Fibroblast of mammary gland (primary cell): ENCODE data around the gene FGGY.

Source experiments
- DNase-seq: peaks from one replicate; pipeline ENCODE4 v3.0.0-alpha.2; 2010; ENCODE audit warnings: low read depth
- H3K4me3 ChIP-seq: 2 replicates; pipeline ENCODE4 v1.5.1; 2011; ENCODE audit warnings: low read depth, mild to moderate bottlenecking, low read length, moderate library complexity; ENCODE audit not compliant: control insufficient read depth
- CTCF ChIP-seq: conservative IDR thresholded peaks from 2 replicates; pipeline ENCODE4 v1.5.1; 2011; ENCODE audit warnings: low read depth, low read length, inconsistent platforms; ENCODE audit not compliant: control insufficient read depth, insufficient read depth

FGGY gene

DNA sequence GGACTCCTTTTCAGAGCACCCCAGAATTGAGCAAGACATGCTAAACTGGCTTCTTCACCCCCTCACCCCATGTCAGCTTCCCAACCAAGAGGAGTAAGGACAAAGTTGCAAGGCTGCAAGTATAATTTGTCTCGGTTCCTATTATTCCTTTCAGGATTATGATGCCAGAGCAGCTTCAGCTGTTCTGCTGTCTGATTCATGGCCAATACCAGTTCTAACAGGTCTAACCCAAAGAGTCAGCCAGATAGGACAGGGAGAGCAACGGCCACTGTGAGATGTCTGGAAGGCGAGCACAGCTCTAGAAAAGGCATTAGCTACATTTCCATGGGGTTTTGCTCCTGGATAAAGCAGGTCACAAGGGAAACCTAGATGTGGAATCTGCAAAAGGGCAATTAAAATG, 464.5 kb downstream of the FGGY start:
- DNase-seq = no peak
- H3K4me3 ChIP-seq = no peak overlapping the region
- TF ChIP-seq CTCF = no peak

DNA sequence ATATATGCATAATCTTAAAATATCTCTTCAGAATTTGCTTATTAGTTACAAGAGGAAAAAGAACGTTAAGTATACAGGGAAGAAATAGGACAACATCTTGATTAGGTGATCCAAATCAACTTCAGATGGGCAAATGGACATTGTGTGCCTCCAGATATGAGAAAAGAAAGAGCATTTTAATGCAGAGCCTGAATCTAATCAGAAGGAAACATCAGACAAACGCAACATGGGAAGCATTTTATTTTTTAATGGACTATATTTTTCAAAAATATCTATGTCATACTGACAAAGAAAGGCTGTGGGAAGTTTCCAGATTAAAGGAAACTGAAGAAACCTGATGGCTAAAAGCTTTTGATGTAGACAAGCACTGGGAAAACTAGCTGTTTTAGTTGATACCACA, 466.5 kb downstream of the FGGY start:
- DNase-seq = no peak
- TF ChIP-seq CTCF = no peak
- no peak overlapping the region for H3K4me3 ChIP-seq

DNA sequence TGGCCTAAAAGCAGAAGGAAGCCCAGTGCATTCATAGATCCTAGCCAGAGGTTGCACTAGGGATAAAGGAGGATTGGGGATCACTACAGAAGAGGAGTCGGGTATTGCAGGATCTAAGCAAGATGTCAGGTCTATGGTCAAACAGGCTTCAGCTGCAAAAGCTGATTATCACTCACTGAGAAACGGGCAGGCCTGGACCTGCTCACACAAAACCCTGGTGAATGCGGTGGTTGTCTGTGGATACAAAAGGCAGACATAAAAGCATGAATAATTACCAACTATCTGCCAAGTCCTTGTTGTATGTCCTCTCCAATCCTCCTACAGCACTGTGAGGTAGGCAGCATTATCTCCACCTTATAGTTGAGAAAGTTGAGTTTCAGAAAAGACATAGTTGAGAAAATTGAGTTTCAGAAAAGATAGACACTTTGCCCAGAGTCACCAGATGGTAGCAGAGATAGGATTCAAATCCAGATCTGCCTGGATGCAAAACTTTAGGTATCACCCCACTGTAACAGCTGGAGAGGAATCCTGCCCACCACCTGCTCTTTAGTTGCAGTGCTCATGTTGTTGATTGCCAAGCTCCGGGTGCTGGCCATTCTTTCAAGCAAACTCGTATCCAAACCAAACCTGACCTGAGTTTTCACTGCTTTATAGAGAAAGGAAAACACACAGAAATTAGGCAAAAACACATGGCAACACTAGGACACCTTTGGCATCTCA, 468.3 kb downstream of the FGGY start:
- H3K4me3 ChIP-seq = no peak overlapping the region
- no peak for DNase-seq
- TF ChIP-seq CTCF = no peak

DNA sequence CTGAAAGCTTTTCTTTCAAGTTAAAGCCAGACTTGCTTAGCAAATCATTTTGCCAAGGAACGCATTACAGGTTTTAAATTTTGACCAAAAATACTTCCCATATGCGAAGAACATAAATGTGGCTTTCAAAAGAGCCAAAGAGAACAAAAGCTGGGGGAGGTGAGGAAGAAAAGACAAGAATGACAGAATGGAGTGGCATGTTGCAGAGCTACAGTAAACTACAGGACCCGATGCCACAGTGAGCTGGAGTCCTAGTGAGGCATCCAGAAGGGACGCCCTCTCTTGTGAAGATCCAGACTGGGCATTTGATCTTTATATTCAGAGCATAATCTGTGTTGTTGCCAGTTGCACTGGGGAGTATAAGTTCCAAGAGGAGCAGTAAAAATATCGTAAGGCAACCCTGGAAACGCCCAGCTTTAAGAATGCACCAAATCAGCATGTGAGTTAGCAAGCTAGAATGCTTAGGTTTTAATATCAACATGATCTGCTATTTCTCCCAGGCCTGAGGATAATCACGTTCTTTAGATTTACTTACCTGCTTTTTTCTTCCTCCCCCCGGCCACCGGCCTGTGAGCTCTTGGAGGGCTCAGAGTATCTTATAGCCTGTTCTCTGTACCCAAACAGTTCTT, 469.4 kb downstream of the FGGY start:
- no peak for DNase-seq

GRCh38 chr1:59767119-59767518, 470.2 kb downstream of the FGGY start:
- DNase-seq = no peak

More for the DNA sequence above, 469.4 kb downstream of the FGGY start:
- no peak for TF ChIP-seq CTCF
- H3K4me3 ChIP-seq = no peak overlapping the region

DNA sequence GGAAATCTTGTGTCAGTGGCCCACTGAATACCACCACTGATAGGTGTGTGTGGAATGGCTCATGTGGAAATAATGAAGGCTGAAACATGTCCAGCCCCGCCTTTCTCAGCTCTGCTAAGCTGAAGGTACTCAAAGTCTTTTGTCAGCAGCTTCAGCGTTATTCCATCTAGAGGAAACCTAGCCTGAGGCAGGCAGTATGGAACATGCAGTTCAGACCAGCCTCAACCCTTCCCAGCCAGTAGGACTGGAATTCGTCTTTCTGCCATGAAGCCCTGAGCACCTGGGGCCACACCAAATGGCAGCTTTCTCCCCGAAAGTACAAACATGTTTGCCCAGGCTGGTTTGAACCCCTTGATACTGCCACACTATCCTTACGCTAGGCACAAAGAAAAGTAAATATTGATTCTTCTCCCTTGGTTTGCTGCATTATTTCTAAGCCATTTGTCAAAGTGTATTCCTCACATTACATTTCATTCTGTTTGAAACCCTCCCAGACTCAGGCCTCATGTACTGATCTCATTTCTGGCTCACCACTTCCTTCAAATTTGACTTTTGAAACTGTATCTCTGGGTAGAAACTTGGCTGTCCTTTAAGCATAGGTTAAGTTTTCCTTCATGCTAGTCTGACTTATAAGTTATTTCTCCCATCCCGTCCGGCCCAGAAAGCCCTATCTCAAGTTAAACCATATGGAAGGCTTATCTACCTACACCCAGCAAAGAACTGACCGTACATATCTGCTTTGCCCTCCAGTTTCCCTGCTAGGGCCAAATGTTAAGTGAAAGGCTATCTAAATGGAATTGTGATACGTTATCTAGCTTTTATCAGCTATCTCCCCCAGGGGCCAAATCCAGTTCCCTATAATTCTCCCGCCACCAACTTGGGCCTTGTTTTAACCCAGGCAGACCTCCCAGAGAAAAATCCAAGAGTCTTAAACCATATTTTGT, 472.2 kb downstream of the FGGY start:
- H3K4me3 ChIP-seq = no peak overlapping the region
- no peak for DNase-seq
- no peak for TF ChIP-seq CTCF

More at GRCh38 chr1:59767119-59767518, 470.2 kb downstream of the FGGY start:
- no peak overlapping the region for H3K4me3 ChIP-seq
- TF ChIP-seq CTCF = no peak
